ENCODE data around the gene TMEM253.

TMEM253 gene

DNA sequence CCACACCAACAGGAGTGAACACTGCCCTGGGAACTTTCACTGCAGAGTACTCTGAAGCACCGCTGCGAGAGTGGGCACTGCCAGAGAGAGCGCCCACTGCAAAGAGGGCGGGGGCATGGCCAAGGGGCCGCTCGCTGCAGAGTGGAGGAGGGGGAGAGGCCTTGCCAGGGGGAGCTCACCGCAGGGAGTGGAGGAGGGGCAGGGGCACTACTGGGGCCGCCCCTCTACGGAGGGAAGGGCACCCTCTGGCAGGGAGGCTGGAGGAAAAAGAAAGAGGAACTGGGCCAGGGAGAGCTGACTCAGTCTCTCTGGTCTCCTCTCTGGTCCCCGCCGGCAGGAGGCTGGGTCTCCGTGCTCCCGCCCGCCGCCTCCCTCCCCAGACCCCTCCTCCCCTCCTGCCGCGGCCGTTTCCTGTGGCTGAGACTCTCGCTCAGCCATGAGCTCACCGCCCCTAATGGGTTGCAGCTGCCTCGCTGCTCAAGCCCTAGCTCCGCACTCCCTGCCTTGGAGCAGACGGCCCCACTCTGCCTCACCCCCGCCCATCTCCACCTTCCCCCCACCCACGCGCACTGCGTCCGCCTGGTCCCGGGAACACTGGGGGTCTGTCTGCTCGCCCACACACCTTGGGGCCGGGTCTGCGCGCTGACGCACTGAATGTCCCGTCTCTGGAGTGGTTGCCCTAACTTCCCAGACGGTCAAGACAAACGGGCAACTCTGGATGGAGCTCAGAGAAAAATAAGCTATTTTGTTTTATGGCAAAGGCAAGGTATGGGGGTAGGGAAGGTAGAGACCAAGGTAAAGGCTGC is 29.4 kb upstream of the TMEM253 start:
- DNase-seq (ENCODE audit: low spot score): peak; percentile 58

DNA sequence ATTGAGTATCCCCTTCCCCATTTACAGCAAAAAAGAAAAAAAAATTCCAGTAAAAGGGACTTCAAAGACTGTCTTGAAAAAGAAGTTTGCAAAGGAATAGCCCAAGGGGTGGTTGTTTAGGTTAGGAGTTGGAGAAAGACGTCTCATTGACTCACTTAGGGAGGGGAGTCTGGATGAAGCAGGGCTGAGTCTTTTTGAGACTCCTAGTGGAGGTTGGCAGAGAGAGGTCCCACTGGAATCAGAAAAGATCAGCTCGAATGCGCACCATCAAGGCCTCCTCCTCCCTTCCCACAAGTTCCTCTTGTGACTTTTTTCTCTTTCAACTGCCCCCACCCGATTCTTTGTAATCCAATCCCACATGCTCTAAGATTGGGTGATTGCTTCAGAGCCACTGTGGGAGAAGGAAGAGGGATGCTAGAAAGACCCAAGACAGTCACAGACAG is 28.8 kb upstream of the TMEM253 start:
- DNase-seq (ENCODE audit: low spot score): no peak

DNA sequence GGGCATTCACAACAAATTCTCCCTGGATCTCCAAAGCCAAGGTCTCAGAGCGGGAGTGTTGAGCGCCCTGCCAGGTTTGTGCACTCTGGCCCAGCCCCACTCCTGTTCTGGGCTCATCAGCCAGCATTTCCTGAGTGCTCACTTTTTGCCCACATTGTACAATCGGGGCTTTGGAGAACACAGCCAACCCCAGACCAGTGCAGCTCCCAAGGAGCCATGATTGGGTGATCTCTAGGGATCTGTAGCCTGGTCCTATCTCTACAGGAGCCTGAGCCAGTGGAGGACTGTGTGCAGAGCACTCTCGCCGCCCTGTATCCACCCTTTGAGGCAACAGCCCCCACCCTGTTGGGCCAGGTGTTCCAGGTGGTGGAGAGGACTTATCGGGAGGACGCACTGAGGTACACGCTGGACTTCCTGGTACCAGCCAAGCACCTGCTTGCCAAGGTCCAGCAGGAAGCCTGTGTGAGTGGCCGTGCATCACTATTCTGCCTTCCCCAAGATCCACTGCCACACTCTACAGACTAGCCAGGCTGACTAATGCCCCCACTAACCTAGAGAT is 28.0 kb upstream of the TMEM253 start:
- DNase-seq (ENCODE audit: low spot score): no peak

GRCh38 chr14:21073921-21074320 is 26.9 kb upstream of the TMEM253 start:
- no peak for DNase-seq (ENCODE audit: low spot score)

DNA sequence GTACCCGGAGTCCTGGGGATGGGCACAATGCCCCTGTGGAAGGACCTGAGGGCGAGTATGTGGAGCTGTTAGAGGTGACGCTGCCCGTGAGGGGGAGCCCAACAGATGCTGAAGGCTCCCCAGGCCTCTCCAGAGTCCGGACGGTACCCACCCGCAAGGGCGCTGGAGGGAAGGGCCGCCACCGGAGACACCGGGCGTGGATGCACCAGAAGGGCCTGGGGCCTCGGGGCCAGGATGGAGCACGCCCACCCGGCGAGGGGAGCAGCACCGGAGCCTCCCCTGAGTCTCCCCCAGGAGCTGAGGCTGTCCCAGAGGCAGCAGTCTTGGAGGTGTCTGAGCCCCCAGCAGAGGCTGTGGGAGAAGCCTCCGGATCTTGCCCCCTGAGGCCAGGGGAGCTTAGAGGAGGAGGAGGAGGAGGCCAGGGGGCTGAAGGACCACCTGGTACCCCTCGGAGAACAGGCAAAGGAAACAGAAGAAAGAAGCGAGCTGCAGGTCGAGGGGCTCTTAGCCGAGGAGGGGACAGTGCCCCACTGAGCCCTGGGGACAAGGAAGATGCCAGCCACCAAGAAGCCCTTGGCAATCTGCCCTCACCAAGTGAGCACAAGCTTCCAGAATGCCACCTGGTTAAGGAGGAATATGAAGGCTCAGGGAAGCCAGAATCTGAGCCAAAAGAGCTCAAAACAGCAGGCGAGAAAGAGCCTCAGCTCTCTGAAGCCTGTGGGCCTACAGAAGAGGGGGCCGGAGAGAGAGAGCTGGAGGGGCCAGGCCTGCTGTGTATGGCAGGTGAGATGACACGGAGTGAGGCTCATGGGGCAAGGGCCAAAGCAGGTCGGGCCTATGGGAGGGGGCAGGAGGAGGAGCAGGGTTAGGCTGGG is 26.2 kb upstream of the TMEM253 start:
- DNase-seq (ENCODE audit: low spot score): no peak

GRCh38 chr14:21075719-21076437 is 25.0 kb upstream of the TMEM253 start:
- DNase-seq (ENCODE audit: low spot score): no peak

GRCh38 chr14:21077672-21078071 is 23.2 kb upstream of the TMEM253 start:
- DNase-seq (ENCODE audit: low spot score): no peak

- DNase-seq (ENCODE audit: low spot score): no peak
These were observed 22.6 kb upstream of the TMEM253 start for GRCh38 chr14:21078287-21078686.

DNA sequence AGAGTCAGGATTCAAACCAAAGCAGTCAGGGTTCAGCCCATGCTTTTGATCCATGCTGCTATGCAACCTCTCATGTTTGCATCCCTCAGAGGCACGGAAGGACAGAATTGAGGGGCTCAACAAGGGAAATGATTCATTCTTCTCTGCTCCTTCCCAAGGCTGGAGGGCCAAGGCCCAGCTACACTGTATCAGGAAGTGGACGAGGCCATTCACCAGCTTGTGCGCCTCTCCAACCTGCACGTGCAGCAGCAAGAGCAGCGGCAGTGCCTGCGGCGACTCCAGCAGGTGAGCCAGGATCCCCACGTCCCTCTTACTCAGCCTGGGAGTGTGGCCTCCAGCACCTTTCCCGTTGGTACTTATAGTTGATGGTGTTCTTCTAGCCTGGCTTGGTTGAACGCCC is 22.1 kb upstream of the TMEM253 start:
- DNase-seq (ENCODE audit: low spot score): no peak

DNA sequence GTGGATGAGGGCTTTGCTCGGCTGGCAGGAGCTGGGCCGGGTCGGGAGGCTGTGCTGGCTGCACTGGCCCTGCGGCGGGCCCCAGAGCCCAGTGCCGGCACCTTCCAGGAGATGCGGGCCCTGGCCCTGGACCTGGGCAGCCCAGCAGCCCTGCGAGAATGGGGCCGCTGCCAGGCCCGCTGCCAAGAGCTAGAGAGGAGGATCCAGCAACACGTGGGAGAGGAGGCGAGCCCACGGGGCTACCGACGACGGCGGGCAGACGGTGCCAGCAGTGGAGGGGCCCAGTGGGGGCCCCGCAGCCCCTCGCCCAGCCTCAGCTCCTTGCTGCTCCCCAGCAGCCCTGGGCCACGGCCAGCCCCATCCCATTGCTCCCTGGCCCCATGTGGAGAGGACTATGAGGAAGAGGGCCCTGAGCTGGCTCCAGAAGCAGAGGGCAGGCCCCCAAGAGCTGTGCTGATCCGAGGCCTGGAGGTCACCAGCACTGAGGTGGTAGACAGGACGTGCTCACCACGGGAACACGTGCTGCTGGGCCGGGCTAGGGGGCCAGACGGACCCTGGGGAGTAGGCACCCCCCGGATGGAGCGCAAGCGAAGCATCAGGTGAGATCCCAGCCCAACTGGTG is 19.2 kb upstream of the TMEM253 start:
- no peak for DNase-seq (ENCODE audit: low spot score)

- DNase-seq (ENCODE audit: low spot score): no peak
These were observed 17.1 kb upstream of the TMEM253 start for GRCh38 chr14:21083565-21084325.

DNA sequence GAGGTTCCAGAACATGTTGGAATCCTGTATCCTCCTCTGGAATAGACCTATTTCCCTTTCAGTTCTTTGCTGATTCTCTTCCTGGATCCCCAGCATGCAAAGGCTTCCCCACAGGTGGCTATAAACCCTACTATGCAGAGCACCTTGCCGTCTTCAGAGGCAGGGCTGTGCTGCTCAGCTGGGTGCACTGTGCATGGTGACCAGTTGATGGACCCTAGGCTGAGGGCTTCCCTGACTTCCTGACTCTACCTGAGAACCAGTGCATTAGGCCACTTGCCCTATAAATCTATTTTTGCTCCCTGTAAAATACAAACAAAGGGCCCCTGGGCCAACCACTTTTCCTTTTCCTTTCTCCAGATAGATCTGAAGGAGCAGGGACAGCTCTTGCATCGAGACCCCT is 16.5 kb upstream of the TMEM253 start:
- DNase-seq (ENCODE audit: low spot score): no peak

DNA sequence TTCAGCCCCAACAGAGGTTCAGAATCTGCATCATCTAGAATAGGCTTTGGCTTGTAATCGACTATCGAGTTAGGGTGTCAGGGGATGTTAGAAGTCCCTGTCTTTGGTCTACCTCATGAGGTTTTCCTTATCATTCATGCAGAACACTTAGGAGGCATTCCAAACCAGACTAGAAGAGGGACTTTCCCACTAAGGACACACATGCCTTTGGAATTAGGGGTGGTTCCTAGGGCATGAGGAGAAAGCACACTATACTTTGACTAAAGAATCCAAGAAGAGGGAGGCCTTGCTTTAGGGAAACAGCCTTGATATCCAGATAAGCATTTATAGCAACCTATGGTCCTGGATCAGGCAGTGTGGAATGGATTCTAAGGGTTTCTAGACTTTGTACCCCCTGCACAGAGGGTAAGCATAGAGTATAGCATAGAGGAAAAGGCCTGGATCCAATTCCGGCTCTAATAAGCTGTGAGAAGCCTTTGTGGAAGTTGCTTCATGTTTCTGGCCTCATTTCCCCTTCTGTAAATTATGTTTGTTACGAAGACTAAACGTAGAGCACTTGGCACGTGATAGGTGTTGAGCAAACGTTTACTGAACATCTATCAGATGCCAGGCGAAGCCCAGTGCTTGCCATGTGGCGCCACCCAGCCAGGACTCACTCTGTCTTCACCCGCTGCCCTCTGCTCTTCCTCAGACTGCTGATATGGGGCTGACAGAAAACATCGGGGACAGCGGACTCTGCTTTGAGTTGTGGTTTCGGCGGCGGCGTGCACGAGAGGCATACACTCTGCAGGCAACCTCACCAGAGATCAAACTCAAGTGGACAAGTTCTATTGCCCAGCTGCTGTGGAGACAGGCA is 15.6 kb upstream of the TMEM253 start:
- no peak for DNase-seq (ENCODE audit: low spot score)

DNA sequence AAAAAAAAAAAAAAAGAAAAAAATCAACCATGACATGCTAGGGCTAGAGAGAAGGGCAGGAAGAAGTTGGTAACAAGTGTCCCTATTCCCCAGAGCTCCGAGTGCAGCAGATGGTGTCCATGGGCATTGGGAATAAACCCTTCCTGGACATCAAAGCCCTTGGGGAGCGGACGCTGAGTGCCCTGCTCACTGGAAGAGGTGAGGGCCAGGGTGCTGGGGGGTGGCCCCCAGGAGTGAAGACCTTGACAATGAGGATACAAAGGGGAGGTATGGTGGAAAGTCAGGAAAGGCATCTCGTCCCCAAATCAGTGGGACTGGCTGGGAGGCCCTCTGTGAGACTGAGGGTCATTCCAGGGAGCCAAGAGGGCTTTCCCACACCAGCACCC is 14.0 kb upstream of the TMEM253 start:
- DNase-seq (ENCODE audit: low spot score): no peak

GRCh38 chr14:21087294-21088091 is 13.4 kb upstream of the TMEM253 start:
- DNase-seq (ENCODE audit: low spot score): no peak

DNA sequence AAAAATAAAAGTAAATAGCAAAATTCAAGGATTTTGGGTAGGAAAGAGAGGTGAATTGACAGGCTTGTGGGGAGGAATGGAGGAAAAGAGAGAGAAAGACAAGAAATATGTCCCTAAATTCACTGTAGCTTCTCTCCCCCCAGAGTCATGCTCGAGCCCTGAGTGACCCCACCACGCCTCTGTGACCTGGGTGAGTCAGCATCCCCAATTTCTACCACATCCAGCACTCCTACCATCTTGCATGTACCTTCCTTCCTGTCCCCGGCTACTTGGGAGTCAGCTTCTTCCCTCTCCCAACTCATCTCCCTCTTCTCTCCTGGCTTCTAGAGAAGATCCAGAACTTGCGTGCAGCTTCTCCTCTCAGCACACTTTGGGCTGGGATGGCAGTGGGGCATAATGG is 12.2 kb upstream of the TMEM253 start:
- no peak for DNase-seq (ENCODE audit: low spot score)

- DNase-seq (ENCODE audit: low spot score): no peak
These were observed 11.6 kb upstream of the TMEM253 start for GRCh38 chr14:21089271-21089670.

DNA sequence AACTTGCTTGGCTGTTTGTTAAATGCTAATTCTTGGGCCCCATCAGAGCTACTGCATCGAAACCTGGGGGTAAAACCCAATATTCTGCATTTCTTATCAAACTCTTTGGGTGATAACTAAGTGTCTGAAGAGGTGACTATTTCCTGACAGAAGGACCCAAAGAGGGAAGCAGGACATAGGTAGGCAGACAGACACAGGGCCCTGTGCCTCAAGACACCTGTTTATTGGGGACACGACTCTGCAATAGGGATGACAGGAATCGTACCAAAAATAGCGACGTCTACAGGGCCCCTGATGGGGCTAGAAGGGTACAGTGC is 11.0 kb upstream of the TMEM253 start:
- DNase-seq (ENCODE audit: low spot score): no peak

GRCh38 chr14:21090194-21090939 is 10.5 kb upstream of the TMEM253 start:
- no peak for DNase-seq (ENCODE audit: low spot score)
